ENCODE data around the gene FN3K.

GRCh38 chr17:82756166-82756565 is 20.8 kb downstream of the FN3K start:
- no peak for TF ChIP-seq CSDC2 (CRISPR knock-in tag; IDR thresholded peaks at IDR 0.05)
- no peak for TF ChIP-seq GLIS3 (CRISPR knock-in tag; IDR thresholded peaks at IDR 0.05)
- TF ChIP-seq PPARA (CRISPR knock-in tag; IDR thresholded peaks at IDR 0.05; ENCODE audit: borderline replicate concordance), result no peak
- TF ChIP-seq ZFP3 (CRISPR knock-in tag; IDR thresholded peaks at IDR 0.05), result no peak
- no peak for TF ChIP-seq TCF4 (CRISPR knock-in tag; IDR thresholded peaks at IDR 0.05; ENCODE audit: borderline replicate concordance)
- no peak for TF ChIP-seq ESRRG (CRISPR knock-in tag; IDR thresholded peaks at IDR 0.05)
- no peak for TF ChIP-seq ZFP30 (CRISPR knock-in tag; IDR thresholded peaks at IDR 0.05)
- TF ChIP-seq, protein P1, sequence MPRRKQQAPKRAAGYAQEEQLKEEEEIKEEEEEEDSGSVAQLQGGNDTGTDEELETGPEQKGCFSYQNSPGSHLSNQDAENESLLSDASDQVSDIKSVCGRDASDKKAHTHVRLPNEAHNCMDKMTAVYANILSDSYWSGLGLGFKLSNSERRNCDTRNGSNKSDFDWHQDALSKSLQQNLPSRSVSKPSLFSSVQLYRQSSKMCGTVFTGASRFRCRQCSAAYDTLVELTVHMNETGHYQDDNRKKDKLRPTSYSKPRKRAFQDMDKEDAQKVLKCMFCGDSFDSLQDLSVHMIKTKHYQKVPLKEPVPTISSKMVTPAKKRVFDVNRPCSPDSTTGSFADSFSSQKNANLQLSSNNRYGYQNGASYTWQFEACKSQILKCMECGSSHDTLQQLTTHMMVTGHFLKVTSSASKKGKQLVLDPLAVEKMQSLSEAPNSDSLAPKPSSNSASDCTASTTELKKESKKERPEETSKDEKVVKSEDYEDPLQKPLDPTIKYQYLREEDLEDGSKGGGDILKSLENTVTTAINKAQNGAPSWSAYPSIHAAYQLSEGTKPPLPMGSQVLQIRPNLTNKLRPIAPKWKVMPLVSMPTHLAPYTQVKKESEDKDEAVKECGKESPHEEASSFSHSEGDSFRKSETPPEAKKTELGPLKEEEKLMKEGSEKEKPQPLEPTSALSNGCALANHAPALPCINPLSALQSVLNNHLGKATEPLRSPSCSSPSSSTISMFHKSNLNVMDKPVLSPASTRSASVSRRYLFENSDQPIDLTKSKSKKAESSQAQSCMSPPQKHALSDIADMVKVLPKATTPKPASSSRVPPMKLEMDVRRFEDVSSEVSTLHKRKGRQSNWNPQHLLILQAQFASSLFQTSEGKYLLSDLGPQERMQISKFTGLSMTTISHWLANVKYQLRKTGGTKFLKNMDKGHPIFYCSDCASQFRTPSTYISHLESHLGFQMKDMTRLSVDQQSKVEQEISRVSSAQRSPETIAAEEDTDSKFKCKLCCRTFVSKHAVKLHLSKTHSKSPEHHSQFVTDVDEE (CRISPR knock-in tag; IDR thresholded peaks at IDR 0.05), result no peak
- TF ChIP-seq, protein P2, sequence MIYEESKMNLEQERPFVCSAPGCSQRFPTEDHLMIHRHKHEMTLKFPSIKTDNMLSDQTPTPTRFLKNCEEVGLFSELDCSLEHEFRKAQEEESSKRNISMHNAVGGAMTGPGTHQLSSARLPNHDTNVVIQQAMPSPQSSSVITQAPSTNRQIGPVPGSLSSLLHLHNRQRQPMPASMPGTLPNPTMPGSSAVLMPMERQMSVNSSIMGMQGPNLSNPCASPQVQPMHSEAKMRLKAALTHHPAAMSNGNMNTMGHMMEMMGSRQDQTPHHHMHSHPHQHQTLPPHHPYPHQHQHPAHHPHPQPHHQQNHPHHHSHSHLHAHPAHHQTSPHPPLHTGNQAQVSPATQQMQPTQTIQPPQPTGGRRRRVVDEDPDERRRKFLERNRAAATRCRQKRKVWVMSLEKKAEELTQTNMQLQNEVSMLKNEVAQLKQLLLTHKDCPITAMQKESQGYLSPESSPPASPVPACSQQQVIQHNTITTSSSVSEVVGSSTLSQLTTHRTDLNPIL (CRISPR knock-in tag; IDR thresholded peaks at IDR 0.05; ENCODE audit: low read depth), result no peak
- no peak for TF ChIP-seq BACH2 (CRISPR knock-in tag; IDR thresholded peaks at IDR 0.05; ENCODE audit: borderline replicate concordance)
- TF ChIP-seq ZNF8 (CRISPR knock-in tag; IDR thresholded peaks at IDR 0.05), result no peak
- no peak for TF ChIP-seq ARNTL (CRISPR knock-in tag; IDR thresholded peaks at IDR 0.05; ENCODE audit: borderline replicate concordance, low read depth)

All from SK-N-SH treated with all-trans-retinoic acid at 6 μM for 48 hours (cell line).